HT-29 (cell line): Measurements from ENCODE around the gene SLC35F3. TPM values are rescaled to one million over a fixed set of nuclear protein-coding genes. Genes with fewer than 3 reads are reported as not detected.
"Not testable (repeated sequence)": the region's sequence is repeated elsewhere in the genome, so short reads cannot be mapped to it uniquely, and the experiment has no call there.

Experiments
- DNase-seq: peaks from one replicate; pipeline ENCODE4 v3.0.0-alpha.2; 2015; ENCODE audit warnings: low spot score
- total RNA-seq: library from RNA; depleted of rRNA; stranded (reverse); fragments of >200 nt; shearing (Covaris generic); gene quantifications from 2 replicates; pipeline ENCODE4 v1.2.3, GENCODE V29; 2014

Gene SLC35F3
- total RNA-seq, 1 experiment from 2014 or later: not detected

GRCh38 chr1:234281826-234282489 is 377.5 kb downstream of the SLC35F3 start:
- DNase-seq: no peak

GRCh38 chr1:234286206-234286605 is 381.7 kb downstream of the SLC35F3 start:
- DNase-seq: no peak

GRCh38 chr1:234288946-234289345 is 384.5 kb downstream of the SLC35F3 start:
- DNase-seq: no peak

GRCh38 chr1:234289538-234290305 is 385.2 kb downstream of the SLC35F3 start:
- no peak for DNase-seq

GRCh38 chr1:234292011-234292410 is 387.5 kb downstream of the SLC35F3 start:
- no peak for DNase-seq

- no peak for DNase-seq
Measured at GRCh38 chr1:234292548-234292947, 388.1 kb downstream of the SLC35F3 start.

- DNase-seq: no peak
Measured at GRCh38 chr1:234294109-234294817, 389.8 kb downstream of the SLC35F3 start.

- no peak for DNase-seq
Measured at GRCh38 chr1:234295068-234295467, 390.6 kb downstream of the SLC35F3 start.

GRCh38 chr1:234295626-234296025 is 391.1 kb downstream of the SLC35F3 start:
- no peak for DNase-seq

GRCh38 chr1:234296496-234296895 is 392.0 kb downstream of the SLC35F3 start:
- no peak for DNase-seq

- DNase-seq: no peak
Measured at GRCh38 chr1:234297668-234298067, 393.2 kb downstream of the SLC35F3 start.

- DNase-seq: no peak
Measured at GRCh38 chr1:234300096-234300495, 395.6 kb downstream of the SLC35F3 start.

- DNase-seq: not testable (repeated sequence)
Measured at GRCh38 chr1:234301663-234302062, 397.2 kb downstream of the SLC35F3 start.

GRCh38 chr1:234302354-234302962 is 398.0 kb downstream of the SLC35F3 start:
- no peak for DNase-seq

GRCh38 chr1:234303231-234303630 is 398.8 kb downstream of the SLC35F3 start:
- DNase-seq: no peak

- no peak for DNase-seq
Measured at GRCh38 chr1:234307726-234308125, 403.2 kb downstream of the SLC35F3 start.

- DNase-seq: no peak
Measured at GRCh38 chr1:234309243-234309597, 404.7 kb downstream of the SLC35F3 start.

- DNase-seq: peak; percentile 87
Measured at GRCh38 chr1:234309598-234310459, 405.4 kb downstream of the SLC35F3 start.

GRCh38 chr1:234310460-234310817 is 406.0 kb downstream of the SLC35F3 start:
- DNase-seq: no peak

- DNase-seq: no peak
Measured at GRCh38 chr1:234311414-234311813, 406.9 kb downstream of the SLC35F3 start.

GRCh38 chr1:234313171-234313570 is 408.7 kb downstream of the SLC35F3 start:
- no peak for DNase-seq
